Measurements from ENCODE around the gene CD44.

Gene CD44

GRCh38 chr11:35179466-35180135, 40.6 kb downstream of the CD44 start:
- DNase-seq = no peak

- no peak for DNase-seq
Observed at GRCh38 chr11:35180317-35181233, 41.6 kb downstream of the CD44 start.

GRCh38 chr11:35182317-35182939, 43.5 kb downstream of the CD44 start:
- DNase-seq = no peak

GRCh38 chr11:35183326-35183925, 44.5 kb downstream of the CD44 start:
- no peak for DNase-seq

- no peak for DNase-seq
Observed at GRCh38 chr11:35185696-35186095, 46.7 kb downstream of the CD44 start.

- DNase-seq = no peak
Observed at GRCh38 chr11:35187996-35188395, 49.0 kb downstream of the CD44 start.

- DNase-seq = no peak
Observed at GRCh38 chr11:35190804-35191348, 51.9 kb downstream of the CD44 start.

GRCh38 chr11:35192347-35192746, 53.4 kb downstream of the CD44 start:
- no peak for DNase-seq

GRCh38 chr11:35193767-35194166, 54.8 kb downstream of the CD44 start:
- DNase-seq = no peak

GRCh38 chr11:35197292-35197691, 58.3 kb downstream of the CD44 start:
- DNase-seq = no peak

GRCh38 chr11:35200811-35201341, 61.9 kb downstream of the CD44 start:
- DNase-seq = no peak

- no peak for DNase-seq
Observed at GRCh38 chr11:35204614-35205013, 65.6 kb downstream of the CD44 start.

- DNase-seq = no peak
Observed at GRCh38 chr11:35206616-35207015, 67.6 kb downstream of the CD44 start.

- DNase-seq = no peak
Observed at GRCh38 chr11:35207471-35208403, 68.8 kb downstream of the CD44 start.

- no peak for DNase-seq
Observed at GRCh38 chr11:35208795-35209194, 69.8 kb downstream of the CD44 start.

- DNase-seq = no peak
Observed at GRCh38 chr11:35210876-35211546, 72.0 kb downstream of the CD44 start.

- no peak for DNase-seq
Observed at GRCh38 chr11:35211952-35212351, 73.0 kb downstream of the CD44 start.

- DNase-seq = no peak
Observed at GRCh38 chr11:35214226-35214770, 75.3 kb downstream of the CD44 start.

GRCh38 chr11:35214792-35215193, 75.8 kb downstream of the CD44 start:
- peak; percentile 20 for DNase-seq

GRCh38 chr11:35215945-35216344, 77.0 kb downstream of the CD44 start:
- DNase-seq = no peak

Measured in activated T-cell treated with anti-CD3 and anti-CD28 coated beads for 4 hours (primary cell).